G401 (cell line): ENCODE data around the gene ATP8B2. TPM values are rescaled to one million over a fixed set of nuclear protein-coding genes. Genes with fewer than 3 reads are reported as not detected.
"Not testable (repeated sequence)": the region's sequence is repeated elsewhere in the genome, so short reads cannot be mapped to it uniquely, and the experiment has no call there.

ENCODE experiments used
- DNase-seq: peaks from one replicate; pipeline ENCODE4 v3.0.0-alpha.2; 2015; ENCODE audit warnings: low spot score
- in situ Hi-C: cut with HindIII; loops from 2 replicates; pipeline ENCODE4 v1.10.0; 2016; ENCODE audit warnings: low sequenced_read_pairs, mixed read lengths
- total RNA-seq: library from RNA; depleted of rRNA; stranded (reverse); fragments of >200 nt; shearing (Covaris generic); gene quantifications from 2 replicates; pipeline ENCODE4 v1.2.3, GENCODE V29; 2014; rRNA removed

Gene ATP8B2
- total RNA-seq, 1 experiment from 2014 or later, result 66.6 TPM

- in situ Hi-C loops, result no loop called here
- DNase-seq, result no peak
Observed at GRCh38 chr1:154371436-154371835, 46.1 kb downstream of the ATP8B2 start.

GRCh38 chr1:154373777-154374357, 48.5 kb downstream of the ATP8B2 start:
- DNase-seq, in situ Hi-C loops: not testable (repeated sequence)

DNA sequence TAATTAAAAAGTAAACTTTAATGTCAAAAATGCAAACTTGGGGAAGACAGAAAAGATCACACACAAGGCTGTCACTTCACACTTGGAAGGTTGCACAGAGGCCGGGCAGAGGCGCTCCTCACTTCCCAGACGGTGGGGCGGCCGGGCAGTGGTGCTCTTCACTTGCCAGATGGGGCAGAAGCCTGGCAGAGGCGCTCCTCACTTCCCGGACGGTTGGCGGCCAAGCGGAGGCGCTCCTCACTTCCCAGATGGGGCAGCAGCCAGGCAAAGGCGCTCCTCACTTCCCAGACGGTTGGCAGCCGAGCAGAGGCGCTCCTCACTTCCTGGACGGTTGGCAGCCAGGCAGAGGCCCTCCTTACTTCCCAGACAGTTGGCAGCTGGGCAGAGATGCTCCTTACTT, 54.0 kb downstream of the ATP8B2 start:
- in situ Hi-C loops, result no loop called here
- no peak for DNase-seq

- in situ Hi-C loops, result no loop called here
- DNase-seq, result no peak
Observed at GRCh38 chr1:154384650-154385489, 59.5 kb downstream of the ATP8B2 start.

- DNase-seq, result no peak
- in situ Hi-C loops, result no loop called here
Observed at GRCh38 chr1:154386643-154387352, 61.5 kb downstream of the ATP8B2 start.

DNA sequence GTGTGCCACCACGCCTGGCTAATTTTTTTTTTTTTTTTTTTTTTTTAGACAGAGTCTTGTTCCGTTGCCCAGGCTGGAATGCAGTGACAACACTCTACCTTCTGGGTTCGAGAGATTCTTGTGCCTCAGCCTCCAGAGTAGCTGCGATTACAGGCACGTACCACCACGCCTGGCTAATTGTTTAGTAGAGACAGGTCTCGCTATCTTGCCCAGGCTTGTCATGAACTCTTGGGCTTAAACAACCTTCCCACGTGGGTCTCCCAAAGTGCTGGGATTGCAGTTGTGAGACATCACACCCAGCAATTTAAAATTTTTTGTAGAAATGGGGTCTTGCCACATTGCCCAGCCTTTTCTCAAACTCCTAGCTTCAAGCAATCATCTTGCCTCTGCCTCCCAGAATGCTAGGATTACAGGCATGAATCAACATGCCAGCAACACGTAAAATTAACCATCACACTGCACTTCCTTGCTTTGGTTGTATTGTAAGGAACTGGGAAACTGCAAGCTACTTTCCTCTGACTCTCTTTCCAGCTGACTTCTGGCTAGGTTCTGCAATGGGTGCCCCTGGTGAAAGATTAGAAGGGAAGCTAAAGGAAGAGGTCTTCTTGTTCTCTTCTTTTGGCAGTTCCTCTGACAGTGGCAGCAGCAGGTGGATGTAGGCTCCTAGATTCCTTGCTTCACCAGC, 65.9 kb downstream of the ATP8B2 start:
- in situ Hi-C loops, result no loop called here

DNA sequence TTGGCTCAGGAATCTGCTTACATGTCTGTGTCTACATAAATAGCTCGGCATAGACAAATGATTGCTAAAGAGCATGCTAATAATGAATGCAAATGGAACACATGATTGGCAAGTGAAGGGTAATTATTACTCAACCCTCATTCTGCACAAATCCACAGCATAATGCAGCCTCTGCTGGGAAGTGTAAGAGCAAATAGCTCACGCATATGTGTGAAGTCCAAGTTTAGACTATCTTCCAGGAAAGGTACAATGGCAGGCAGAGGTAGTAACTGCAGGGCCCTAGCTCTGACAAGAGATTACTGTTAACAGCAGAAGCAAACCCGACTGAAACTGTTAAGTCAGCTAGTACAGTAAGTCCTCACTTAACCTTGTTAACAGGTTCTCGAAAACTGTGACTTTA, 72.8 kb downstream of the ATP8B2 start:
- no peak for DNase-seq
- in situ Hi-C loops, result no loop called here

More for the DNA sequence above, 65.9 kb downstream of the ATP8B2 start:
- DNase-seq, result no peak

DNA sequence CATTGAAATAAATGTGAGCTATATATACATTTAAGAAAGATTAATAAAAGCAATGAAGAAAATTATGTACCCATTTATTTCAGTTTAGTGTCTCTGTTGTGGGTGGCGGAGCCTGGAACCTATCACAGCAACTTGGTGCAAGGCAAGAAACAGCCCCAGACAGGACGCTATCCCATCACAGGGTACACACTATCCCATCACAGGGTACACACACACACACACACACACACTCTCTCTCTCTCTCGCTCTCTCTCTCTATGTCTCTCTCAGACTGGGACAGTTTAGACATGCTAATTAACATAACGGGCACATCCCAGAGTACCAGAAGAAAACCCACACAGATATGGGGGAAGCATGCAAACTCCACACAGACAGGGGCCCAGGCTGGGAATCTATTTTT, 73.4 kb downstream of the ATP8B2 start:
- no peak for DNase-seq
- in situ Hi-C loops, result no loop called here

DNA sequence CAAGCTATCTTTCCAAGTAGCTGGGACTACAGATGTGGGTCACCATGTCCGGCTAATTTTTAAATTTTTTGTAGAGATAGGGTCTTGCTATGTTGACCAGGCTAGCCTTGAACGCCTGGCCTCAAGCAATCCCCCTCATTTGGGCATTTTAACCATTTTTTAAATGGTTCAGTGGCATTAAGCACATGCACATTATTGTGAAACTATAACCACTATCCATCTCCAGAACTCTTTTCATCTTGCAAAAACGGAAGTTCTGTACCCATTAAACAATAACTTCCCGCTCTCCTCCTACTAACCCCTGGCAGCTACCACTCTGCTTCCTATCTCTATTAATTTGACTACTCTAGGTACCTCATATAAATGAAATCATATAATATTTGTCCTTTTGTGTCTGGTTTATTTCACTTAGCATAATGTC, 75.1 kb downstream of the ATP8B2 start:
- no peak for DNase-seq
- in situ Hi-C loops, result no loop called here

Other genes starting within 250 kb of the ATP8B2 start
- gene NUP210L, start 170.5 kb upstream of the ATP8B2 start, total RNA-seq, result not detected in 2 replicates
- gene TPM3, start 133.4 kb upstream of the ATP8B2 start, total RNA-seq, result 384 and 782 TPM in 2 replicates
- not detected in 2 replicates for gene CFAP141, start 119.2 kb upstream of the ATP8B2 start, total RNA-seq
- gene UBAP2L, start 104.6 kb upstream of the ATP8B2 start, total RNA-seq, result 120 and 209 TPM in 2 replicates
- gene HAX1, start 52.9 kb upstream of the ATP8B2 start, total RNA-seq, result 63.8 and 85.6 TPM in 2 replicates
- gene AQP10, start 4.4 kb upstream of the ATP8B2 start, total RNA-seq, result 0.24 TPM in 1 of 2 replicates, not detected in the other
- gene IL6R, start 79.8 kb downstream of the ATP8B2 start, total RNA-seq, result 4.7 and 44.7 TPM in 2 replicates
- 0.17 TPM in 1 of 2 replicates, not detected in the other for gene TDRD10, start 176.7 kb downstream of the ATP8B2 start, total RNA-seq
- gene SHE, start 176.9 kb downstream of the ATP8B2 start, total RNA-seq, result not detected in 2 replicates
- gene UBE2Q1, start 233.1 kb downstream of the ATP8B2 start, total RNA-seq, result 38.0 and 61.2 TPM in 2 replicates
- gene CHRNB2, start 242.3 kb downstream of the ATP8B2 start, total RNA-seq, result not detected in 2 replicates